ENCODE results near the gene CX3CR1.

The CX3CR1 gene

DNA sequence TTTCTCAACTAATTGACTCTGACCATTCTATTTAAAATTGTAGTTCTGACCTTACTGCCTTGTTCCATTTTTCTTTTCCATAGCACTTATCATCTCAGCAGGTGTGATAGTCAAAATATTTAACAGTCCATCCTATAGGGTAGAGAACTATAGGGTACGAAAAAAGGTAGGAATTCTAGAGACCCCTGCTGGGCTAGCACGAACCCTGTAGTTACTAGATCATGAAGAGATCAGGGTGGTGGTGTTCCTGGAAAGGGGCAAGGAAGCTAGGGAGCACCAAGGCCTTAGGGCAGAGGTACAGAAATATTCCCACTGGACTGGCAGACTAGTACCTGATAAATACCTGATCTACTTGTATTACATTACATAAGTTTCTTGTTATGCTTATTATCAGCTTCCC is 55.5 kb downstream of the CX3CR1 start:
- FAIRE-seq: no peak

DNA sequence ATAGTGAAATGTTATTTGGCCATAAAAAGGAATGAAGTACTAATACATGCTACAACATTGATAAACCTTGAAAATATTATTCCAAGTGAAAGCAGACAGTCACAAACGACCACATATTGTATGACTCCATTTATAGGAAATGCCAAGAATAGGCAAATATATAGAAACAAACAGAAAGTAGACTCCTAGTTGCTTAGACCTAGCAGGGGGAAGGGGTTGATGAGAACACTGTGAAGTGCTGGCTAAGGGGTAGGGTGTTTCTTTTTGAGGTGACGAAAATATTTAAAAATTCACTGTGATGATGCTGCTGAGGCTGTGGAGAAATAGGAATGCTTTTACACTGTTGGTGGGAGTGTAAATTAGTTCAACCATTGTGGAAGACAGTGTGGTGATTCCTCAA is 56.9 kb downstream of the CX3CR1 start:
- FAIRE-seq (no peak), DNase-seq (ENCODE audit: low spot score) (no peak)

More for the DNA sequence above, 55.5 kb downstream of the CX3CR1 start:
- no peak for DNase-seq (ENCODE audit: low spot score)

DNA sequence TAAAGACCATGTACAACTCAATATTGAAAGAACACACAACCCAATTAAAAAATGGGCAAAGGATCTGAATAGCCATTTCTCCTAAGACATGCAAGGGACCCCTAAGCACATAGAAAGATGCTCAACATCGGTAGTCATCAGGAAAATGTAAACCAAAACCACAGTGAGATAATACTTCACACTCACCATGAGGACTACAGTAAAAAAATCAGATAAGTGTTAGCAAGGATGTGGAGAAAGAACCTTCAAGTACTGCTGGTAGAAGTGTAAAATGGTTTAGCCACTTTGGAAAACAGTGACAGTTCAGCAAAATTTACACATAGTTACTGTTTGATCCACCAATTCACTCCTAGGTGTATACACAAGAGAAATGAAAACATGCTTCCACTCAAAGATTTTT is 57.4 kb downstream of the CX3CR1 start:
- DNase-seq (ENCODE audit: low spot score) (no peak), FAIRE-seq (no peak)

DNA sequence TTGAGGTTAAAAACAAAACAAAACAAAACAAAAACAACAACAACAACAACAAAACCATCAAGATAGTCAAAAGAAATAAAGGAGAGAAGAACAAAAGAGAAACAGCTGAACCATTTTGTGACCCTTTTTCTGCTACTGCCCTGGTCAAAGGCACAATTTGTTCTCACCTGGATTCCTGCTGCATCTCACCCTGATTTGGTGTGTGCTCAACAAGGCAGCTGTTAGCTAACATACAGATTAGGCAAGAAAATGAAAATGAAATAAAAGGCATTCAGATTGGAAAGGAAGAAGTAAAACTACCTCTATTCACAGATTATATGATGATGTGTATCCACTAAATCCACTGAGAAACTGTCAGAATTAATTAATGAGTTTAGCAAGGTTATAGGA is 58.7 kb downstream of the CX3CR1 start:
- no peak for DNase-seq (ENCODE audit: low spot score)
- no peak for FAIRE-seq

DNA sequence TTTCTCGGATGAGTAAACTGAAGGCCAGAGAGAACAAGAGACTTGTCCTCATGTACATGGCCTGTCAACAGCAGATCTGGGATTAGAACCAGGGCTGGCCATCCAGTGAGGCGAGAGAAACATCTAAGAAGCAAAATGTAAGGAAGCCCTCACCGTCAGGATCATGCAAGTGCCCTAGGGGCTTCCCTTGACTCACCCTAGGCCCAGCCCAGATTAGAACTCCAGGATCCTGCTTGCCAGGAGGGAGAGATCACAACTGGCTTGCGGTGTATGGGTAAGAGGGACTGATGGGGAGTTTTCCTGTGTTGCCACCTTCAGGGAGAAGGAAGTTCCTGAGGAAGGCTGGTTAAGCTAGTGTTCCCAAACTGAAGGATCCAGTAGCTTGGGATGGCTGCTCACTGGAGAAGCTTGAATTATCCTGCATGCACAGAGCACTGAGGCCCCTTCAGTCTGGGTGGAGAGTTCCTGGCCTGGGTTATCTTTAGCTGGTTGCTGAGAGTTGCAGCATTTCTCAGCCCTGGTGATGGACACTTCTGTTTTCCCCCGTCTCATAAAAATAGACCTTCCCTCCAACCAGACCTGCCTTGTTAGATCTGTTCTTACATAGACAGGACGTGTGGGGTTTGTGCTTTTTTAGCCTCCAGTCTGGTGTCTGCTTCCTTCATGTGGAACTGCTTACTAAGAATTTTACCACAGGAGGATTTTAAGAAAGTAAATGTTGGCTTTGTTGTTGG is 59.3 kb downstream of the CX3CR1 start:
- FAIRE-seq (no peak), DNase-seq (ENCODE audit: low spot score) (no peak)

DNA sequence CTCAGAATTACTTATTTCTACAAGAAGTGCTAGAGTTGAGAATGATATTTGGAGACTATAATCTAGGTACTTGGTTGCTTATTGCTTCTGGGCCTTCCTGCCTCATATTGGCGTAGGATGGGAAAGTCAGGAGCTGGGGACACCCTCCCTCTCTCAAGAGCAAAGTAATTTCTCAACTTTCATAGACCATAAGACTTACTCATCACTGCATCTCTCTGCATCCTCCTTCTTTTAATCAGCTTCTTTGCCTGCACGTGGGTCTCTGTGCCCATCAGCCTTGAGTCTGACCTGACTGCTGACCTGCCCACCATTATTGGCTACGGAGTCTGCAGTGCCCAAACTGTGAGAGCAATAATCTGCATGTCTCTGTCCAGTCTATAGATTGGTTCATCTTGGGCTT is 60.1 kb downstream of the CX3CR1 start:
- no peak for DNase-seq (ENCODE audit: low spot score)

DNA sequence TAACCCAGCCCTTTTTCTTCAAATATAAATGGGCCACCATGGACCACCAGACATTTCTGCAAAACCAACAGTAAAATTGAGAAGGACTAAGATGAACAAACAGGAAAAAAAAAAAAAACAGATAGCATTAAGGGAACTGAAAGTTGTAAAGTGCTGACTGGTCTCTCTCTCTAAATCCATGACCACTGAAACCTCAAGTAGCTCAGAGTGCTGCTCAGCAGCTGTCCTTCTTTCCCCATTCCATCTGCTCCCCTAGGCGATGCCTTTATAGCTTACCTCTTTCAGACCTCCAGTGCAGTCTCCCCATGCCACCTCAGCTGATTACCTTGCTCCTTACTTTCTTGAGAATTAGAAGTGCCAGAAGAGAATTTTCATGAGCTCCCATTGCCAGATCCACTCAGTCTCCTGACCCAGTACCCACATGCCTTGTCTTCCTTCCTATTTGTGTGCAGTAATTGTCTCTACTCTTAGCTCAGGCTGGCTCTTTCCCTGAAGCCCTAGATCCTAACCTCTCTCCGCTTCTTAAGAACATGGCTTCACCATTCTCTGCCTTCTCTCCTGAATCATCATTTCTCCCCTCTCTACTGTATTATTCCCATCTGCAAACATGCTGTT is 63.6 kb downstream of the CX3CR1 start:
- DNase-seq (ENCODE audit: low spot score) (no peak), FAIRE-seq (no peak)

More for the DNA sequence above, 60.1 kb downstream of the CX3CR1 start:
- no peak for FAIRE-seq

DNA sequence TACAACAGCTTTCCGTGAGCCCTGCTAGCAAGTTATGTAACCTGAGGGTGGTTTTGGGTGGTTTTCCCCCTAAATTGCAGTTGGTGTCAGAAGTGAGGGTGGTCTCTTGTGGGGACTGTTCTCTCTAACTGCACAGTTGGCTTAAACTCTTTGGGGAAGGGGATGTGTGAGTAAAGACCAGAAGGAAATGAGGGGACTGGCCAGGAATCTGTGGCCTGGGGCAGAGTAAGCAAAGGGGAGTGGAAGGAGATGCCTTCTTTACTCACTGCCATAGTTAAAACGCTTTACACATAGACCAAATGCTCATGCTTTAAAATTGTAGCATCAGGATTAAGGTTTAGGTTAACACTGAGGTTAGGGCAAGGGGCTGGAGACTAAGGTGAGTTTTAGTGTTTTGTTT is 66.2 kb downstream of the CX3CR1 start:
- FAIRE-seq (no peak), DNase-seq (ENCODE audit: low spot score) (no peak)
